Right kidney (tissue), 1 donor: ENCODE results near the gene CPNE4.

ENCODE experiments used
- DNase-seq: peaks from one replicate; pipeline ENCODE4 v3.0.0-alpha.2; 2016

Gene CPNE4

GRCh38 chr3:131692356-131692755 is 342.5 kb downstream of the CPNE4 start:
- no peak for DNase-seq

DNA sequence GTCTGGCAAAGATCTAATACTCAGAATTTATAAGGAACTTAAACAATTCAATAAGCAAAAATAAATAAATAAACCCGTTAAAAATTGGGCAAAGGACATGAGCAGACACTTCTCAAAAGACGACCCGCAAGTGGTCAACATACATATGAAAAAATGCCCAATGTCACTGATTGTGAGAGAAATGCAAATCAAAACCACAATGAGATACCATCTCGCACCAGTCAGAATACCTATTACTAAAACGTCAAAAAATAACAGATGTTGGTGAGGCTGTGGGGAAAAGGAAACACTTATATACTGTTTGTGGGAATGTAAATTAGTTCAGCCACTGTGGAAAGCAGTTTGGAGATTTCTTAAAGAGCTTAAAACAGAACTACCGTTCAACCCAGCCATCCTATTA is 344.0 kb downstream of the CPNE4 start:
- DNase-seq: no peak

DNA sequence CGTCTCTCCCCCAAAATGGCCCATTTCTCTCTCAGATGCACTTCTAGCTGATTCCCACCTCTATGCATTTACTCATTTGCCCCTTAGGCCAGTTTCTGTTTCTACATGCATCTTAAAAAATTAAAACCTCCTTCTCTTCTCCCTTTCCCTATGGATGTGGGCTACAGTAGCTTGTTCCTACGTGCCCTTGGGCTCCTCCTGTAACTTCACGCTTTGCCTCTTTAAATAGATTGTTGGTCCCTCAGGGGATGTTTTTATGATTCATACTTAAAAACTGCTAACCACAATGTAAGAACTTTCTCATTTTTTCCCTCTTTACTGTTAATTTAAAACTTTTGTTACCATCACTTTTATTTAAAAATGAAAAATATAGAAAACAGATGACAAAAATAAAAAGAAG is 346.4 kb downstream of the CPNE4 start:
- no peak for DNase-seq

DNA sequence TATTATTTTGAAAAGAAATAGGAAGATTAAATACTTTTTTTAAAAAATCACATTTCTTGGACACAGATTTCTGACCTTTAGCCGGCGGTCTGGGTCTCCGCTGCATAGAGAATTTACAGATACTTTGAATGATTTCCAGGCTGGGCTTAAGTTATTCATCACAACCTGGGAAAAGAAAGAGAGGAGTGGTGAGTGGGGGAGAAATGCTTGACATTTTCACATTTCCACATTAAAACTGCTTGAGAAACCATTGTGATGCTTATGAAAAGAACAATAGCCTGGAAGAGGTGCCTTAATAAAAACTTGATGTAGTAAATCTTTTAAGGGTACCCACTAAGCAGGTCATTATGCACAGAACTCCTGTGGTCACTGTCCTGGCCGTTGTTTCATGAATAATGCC is 365.2 kb downstream of the CPNE4 start:
- no peak for DNase-seq

GRCh38 chr3:131658771-131659170 is 376.0 kb downstream of the CPNE4 start:
- no peak for DNase-seq

- DNase-seq: no peak
Observed at GRCh38 chr3:131658115-131658514, 376.7 kb downstream of the CPNE4 start.

GRCh38 chr3:131655070-131655690 is 379.6 kb downstream of the CPNE4 start:
- DNase-seq: no peak

GRCh38 chr3:131645638-131646037 is 389.2 kb downstream of the CPNE4 start:
- no peak for DNase-seq

- no peak for DNase-seq
Observed at GRCh38 chr3:131636266-131636775, 398.5 kb downstream of the CPNE4 start.

DNA sequence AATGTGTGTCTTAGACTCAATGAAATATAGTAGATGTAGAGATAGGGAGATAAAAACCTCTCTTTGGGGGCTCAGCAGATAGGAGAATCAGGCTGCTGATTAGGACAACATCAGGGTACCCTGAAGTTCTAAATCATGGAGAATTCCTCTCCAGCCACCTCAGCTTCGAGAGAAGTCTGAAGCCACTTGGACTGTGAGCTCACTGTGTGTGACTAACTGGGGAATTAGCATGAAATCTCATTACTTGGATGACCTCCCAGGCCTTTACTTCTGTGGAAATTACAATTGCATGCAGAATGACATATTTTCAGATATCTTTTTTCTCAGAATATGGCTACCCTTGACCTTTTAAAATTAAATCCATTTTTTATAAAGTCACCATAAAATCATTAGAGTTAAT is 404.0 kb downstream of the CPNE4 start:
- no peak for DNase-seq

DNA sequence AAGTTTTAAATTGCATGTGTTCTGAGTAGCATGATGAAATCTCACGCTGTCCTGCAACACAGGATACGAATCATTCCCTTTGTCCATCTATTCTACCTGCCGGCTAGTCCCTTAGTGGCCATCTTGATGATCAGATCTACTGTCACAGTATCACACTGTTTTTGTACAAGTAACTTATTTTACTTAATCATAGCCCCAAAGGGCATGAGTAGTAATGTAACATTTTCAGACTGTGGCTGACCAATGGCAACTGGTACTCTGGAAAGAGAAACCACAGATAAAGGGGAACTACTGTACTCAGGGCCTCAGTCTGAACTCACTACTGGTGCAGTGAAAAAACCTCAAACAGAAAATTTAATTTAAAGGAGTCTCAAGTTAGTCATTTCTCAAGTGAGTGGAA is 404.7 kb downstream of the CPNE4 start:
- DNase-seq: no peak

- DNase-seq: no peak
Observed at GRCh38 chr3:131623431-131623830, 411.4 kb downstream of the CPNE4 start.

DNA sequence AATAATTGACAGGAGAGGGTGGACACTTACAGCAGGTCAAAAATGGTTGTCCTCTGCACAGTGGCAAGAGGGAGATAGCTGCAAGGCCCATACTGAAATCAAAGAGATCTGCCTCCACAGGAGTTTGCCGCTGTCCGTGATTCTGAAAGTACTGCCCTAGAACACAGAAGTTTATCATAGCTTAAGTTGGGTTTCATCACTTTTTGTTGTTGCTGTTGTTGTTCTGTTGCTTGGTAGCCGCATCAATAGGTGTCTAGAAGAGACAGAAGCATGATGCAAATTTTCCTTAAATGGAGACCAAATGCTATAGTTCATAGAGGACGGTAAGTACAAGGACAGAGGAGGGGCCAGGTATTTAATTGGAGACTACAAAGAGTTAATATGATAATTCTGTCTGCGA is 412.1 kb downstream of the CPNE4 start:
- DNase-seq: no peak

DNA sequence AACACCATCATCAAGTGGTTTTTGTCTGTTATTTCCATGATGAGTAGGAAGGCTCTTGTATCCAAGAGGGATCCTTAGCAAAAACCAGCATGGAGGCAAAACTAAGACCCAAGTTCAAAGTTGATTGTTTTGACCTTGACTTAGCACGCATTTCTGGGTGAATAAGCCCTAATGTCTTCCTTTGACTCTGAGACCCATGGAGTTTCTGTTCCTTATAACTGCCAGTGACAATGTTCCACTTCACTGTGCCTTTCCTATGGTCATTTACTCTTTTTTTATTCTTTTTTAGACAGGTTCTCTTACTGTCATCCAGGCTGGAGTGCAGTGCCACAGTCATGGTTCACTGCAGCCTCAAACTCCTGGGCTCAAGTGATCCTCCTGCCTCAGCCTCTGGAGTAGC is 413.8 kb downstream of the CPNE4 start:
- DNase-seq: no peak

DNA sequence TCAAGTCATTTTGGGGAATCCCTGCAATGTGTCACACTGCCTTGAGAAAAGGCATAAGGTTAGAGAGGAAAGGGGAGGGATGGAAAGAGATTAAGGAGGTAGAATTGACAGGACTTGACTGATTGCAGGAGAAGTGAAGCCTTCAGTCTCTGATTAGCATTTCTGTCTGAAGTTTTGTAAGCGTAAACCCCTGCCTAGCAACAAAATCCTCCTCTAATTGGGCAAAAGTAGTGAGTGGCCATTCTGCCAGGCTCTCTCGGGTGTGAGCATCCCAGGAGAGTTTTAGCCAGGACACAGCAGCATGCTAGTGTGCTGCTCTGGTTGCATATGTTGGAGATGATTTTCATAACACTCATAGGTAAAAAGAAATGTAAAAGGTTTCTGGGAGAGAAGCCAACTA is 415.0 kb downstream of the CPNE4 start:
- DNase-seq: no peak

GRCh38 chr3:131616719-131617118 is 418.1 kb downstream of the CPNE4 start:
- no peak for DNase-seq

DNA sequence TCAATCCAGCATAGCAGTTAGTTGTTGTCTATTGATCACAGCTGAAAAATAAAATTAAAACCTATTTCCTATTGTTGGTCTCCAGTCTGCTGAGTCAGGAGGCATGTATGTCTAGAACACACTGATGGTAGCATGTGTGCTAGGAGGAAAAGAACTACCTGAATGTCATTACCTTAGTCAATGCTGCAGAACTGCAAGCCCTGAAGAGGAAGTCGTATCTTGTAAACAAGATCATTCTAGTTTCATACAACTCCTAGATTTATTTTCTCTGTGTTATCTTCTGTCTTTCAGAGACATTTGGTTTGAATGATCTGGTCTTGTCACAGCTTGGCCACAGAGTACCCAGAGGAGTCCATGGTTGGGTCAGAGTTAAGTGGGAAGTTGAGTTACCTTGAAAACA is 422.1 kb downstream of the CPNE4 start:
- no peak for DNase-seq

DNA sequence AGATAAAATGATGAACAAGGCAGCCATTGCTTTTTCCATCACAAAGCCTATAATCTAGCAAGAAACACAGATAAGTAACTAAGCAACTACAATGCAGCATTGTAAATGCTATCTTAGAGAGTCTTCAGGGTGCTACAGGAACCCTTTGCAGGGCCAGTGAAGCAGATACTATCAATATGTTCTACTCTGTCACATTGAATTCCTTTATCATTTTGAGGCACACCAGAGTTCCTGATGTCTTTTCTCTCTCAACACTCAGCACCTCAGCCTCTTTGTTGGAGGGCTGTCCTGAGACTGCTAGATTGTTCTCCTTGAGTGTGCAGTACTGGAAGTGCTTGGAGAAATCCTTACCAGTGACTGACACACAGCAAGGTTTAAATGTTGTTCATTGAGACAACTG is 424.6 kb downstream of the CPNE4 start:
- no peak for DNase-seq

GRCh38 chr3:131608741-131609140 is 426.1 kb downstream of the CPNE4 start:
- DNase-seq: no peak

GRCh38 chr3:131608296-131608695 is 426.5 kb downstream of the CPNE4 start:
- DNase-seq: no peak

GRCh38 chr3:131605916-131606315 is 428.9 kb downstream of the CPNE4 start:
- DNase-seq: no peak

- DNase-seq: no peak
Observed at GRCh38 chr3:131602011-131602779, 432.6 kb downstream of the CPNE4 start.

DNA sequence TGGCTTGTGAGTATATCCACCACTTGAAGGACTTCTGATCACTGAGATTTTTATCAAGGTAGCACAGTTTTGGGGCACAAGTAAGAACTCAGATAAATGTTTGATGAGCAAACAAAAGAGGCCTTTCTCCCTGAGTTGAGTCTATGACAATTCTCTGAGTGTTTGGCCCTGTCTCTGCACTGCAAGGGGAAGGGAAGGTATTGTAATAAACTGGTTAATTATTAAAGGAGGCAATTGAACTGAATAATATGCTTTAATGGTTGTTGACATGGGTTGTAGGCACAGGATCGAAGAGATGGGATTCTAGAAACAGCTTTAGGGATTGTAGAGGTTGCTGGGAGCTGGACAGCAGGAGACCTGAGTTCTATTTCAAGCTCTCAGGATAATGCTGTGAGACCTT is 437.0 kb downstream of the CPNE4 start:
- no peak for DNase-seq

- DNase-seq: no peak
Observed at GRCh38 chr3:131596884-131597283, 437.9 kb downstream of the CPNE4 start.
